ENCODE measurements around the gene WDR4.
A peak's percentile ranks its signal among the peaks of the same experiment; 100 is the strongest.
"Not testable (repeated sequence)": the region's sequence is repeated elsewhere in the genome, so short reads cannot be mapped to it uniquely, and the experiment has no call there.

The WDR4 gene

GRCh38 chr21:42837421-42838211, 41.7 kb downstream of the WDR4 start:
- DNase-seq = no peak

GRCh38 chr21:42836767-42837301, 42.5 kb downstream of the WDR4 start:
- no peak for DNase-seq

GRCh38 chr21:42836402-42836666, 43.0 kb downstream of the WDR4 start:
- DNase-seq = no peak

- no peak for DNase-seq
Measured at GRCh38 chr21:42835611-42836401, 43.5 kb downstream of the WDR4 start.

GRCh38 chr21:42835211-42835610, 44.1 kb downstream of the WDR4 start:
- no peak for DNase-seq

- DNase-seq = no peak
Measured at GRCh38 chr21:42834726-42835191, 44.6 kb downstream of the WDR4 start.

GRCh38 chr21:42833859-42834725, 45.2 kb downstream of the WDR4 start:
- DNase-seq = no peak

GRCh38 chr21:42833439-42833815, 45.9 kb downstream of the WDR4 start:
- no peak for DNase-seq

- DNase-seq = not testable (repeated sequence)
Measured at GRCh38 chr21:42832321-42832630, 47.1 kb downstream of the WDR4 start.

- DNase-seq = no peak
Measured at GRCh38 chr21:42830456-42831455, 48.6 kb downstream of the WDR4 start.

GRCh38 chr21:42829954-42830353, 49.4 kb downstream of the WDR4 start:
- DNase-seq = no peak

- no peak for DNase-seq
Measured at GRCh38 chr21:42829417-42829816, 49.9 kb downstream of the WDR4 start.

- no peak for DNase-seq
Measured at GRCh38 chr21:42827588-42827987, 51.8 kb downstream of the WDR4 start.

GRCh38 chr21:42820616-42821465, 58.5 kb downstream of the WDR4 start:
- DNase-seq = peak; percentile 65

- no peak for DNase-seq
Measured at GRCh38 chr21:42819861-42820615, 59.3 kb downstream of the WDR4 start.

GRCh38 chr21:42818328-42818749, 61.0 kb downstream of the WDR4 start:
- DNase-seq = no peak

- no peak for DNase-seq
Measured at GRCh38 chr21:42815217-42815616, 64.1 kb downstream of the WDR4 start.

- DNase-seq = not testable (repeated sequence)
Measured at GRCh38 chr21:42812528-42813241, 66.7 kb downstream of the WDR4 start.

GRCh38 chr21:42811960-42812359, 67.4 kb downstream of the WDR4 start:
- DNase-seq = no peak
